PC-9 (cell line): Measurements from ENCODE around the gene RHBDD2. TPM values are rescaled to one million over a fixed set of nuclear protein-coding genes. Genes with fewer than 3 reads are reported as not detected.
"Not testable (repeated sequence)": the region's sequence is repeated elsewhere in the genome, so short reads cannot be mapped to it uniquely, and the experiment has no call there.

Experiments used
- BruUV-seq: library from RNA; stranded (reverse); fragments of 400-500 nt; replicated peaks from 2 replicates; lab custom pipeline; 2021; lab: Mats Ljungman, UMichigan
- CTCF ChIA-PET: fragments of 300-600 bp; sonication (Branson Sonifier 250); formaldehyde crosslinking; loops from one replicate; lab custom pipeline; 2022; ENCODE audit warnings: antibody characterized with exemption; lab: Charles Lee
- POLR2A ChIA-PET: fragments of 300-600 bp; sonication (Branson Sonifier 250); formaldehyde crosslinking; loops from one replicate; lab custom pipeline; 2022; ENCODE audit warnings: antibody characterized with exemption; ENCODE audit not compliant: unreplicated experiment; lab: Charles Lee
- DNase-seq, 2 experiments: peaks; one replicate each; pipeline versions ENCODE4 v3.0.0 to v3.0.0-alpha.2; 2015 to 2022; ENCODE audit warnings: mixed read lengths in 1 of 2
- H2AFZ ChIP-seq: fragments of 200-600 bp; sonication (generic); 2 replicates; pipeline ENCODE4 v1.8.1; 2017; ENCODE audit warnings: antibody characterized with exemption
- H3F3A ChIP-seq: fragments of 200-600 bp; sonication (generic); 2 replicates; pipeline ENCODE4 v1.8.1; 2017; ENCODE audit warnings: antibody characterized with exemption, mild to moderate bottlenecking, low read depth; ENCODE audit not compliant: insufficient read depth
- H3K27ac ChIP-seq: fragments of 200-600 bp; sonication (generic); 2 replicates; pipeline ENCODE4 v1.6.1; 2016; ENCODE audit warnings: mixed run types
- H3K27me3 ChIP-seq: fragments of 200-600 bp; sonication (generic); 2 replicates; pipeline ENCODE4 v1.6.1; 2016; ENCODE audit warnings: low read depth, mixed run types; ENCODE audit not compliant: insufficient read depth
- H3K36me3 ChIP-seq: fragments of 200-600 bp; sonication (generic); 2 replicates; pipeline ENCODE4 v1.6.1; 2016; ENCODE audit warnings: low read depth, mixed run types
- H3K4me1 ChIP-seq: fragments of 200-600 bp; sonication (generic); replicated peaks from 2 replicates; pipeline ENCODE4 v1.6.1; 2016; ENCODE audit warnings: mixed run types; ENCODE audit not compliant: insufficient read depth
- H3K4me2 ChIP-seq: fragments of 200-600 bp; sonication (generic); 2 replicates; pipeline ENCODE4 v1.6.1; 2017; ENCODE audit warnings: mixed run types
- H3K4me3 ChIP-seq: fragments of 200-600 bp; sonication (generic); 2 replicates; pipeline ENCODE4 v1.6.1; 2016; ENCODE audit warnings: mixed run types
- H3K79me2 ChIP-seq: fragments of 200-600 bp; sonication (generic); 2 replicates; pipeline ENCODE4 v1.6.1; 2017; ENCODE audit warnings: low read depth, mixed run types
- H3K9me2 ChIP-seq: fragments of 200-600 bp; sonication (generic); 2 replicates; pipeline ENCODE4 v1.8.1; 2017; ENCODE audit warnings: mild to moderate bottlenecking; ENCODE audit not compliant: insufficient read depth
- H3K9me3 ChIP-seq: fragments of 200-600 bp; sonication (generic); 2 replicates; pipeline ENCODE4 v1.8.1; 2016; ENCODE audit warnings: low read depth; ENCODE audit not compliant: insufficient read depth
- H4K20me1 ChIP-seq: fragments of 200-600 bp; sonication (generic); 2 replicates; pipeline ENCODE4 v1.8.1; 2017; ENCODE audit not compliant: insufficient read depth
- CTCF ChIP-seq: fragments of 200-600 bp; sonication (generic); conservative IDR thresholded peaks from 2 replicates; pipeline ENCODE4 v1.6.1; 2017; ENCODE audit warnings: mixed run types, antibody characterized with exemption, mild to moderate bottlenecking, moderate library complexity
- EZH2 ChIP-seq: fragments of 200-600 bp; sonication (generic); IDR thresholded peaks from 2 replicates; pipeline ENCODE4 v1.8.0; 2017; ENCODE audit warnings: antibody characterized with exemption, low read depth
- intact Hi-C: fragments of 100-400 bp; cut with micrococcal nuclease; formaldehyde crosslinking; loops from one replicate; pipeline ENCODE4 v1.10.0; 2022; ENCODE audit not compliant: unreplicated experiment
- total RNA-seq: library from RNA; stranded (reverse); gene quantifications from 2 replicates; pipeline ENCODE4 v1.2.3, GENCODE V29; 2021

The RHBDD2 gene
- total RNA-seq, 1 experiment from 2014 or later: 71.7 TPM

GRCh38 chr7:75858410-75858809 is 20.4 kb upstream of the RHBDD2 start:
- Histone ChIP-seq H3K27me3 (no peaks in the 10 kb centered on the region), H2AFZ (no peak overlapping the region), H3K4me1 (no peaks in the 10 kb centered on the region), H3K4me2 (no peak overlapping the region), H3K79me2 (no peaks in the 10 kb centered on the region), H3K27ac (no peak overlapping the region), H4K20me1 (no peaks in the 10 kb centered on the region), H3K9me3 (no peaks in the 10 kb centered on the region), H3F3A (no peaks in the 10 kb centered on the region), H3K9me2 (no peaks in the 10 kb centered on the region), H3K36me3 (no peaks in the 10 kb centered on the region), H3K4me3 (no peak overlapping the region)
- no peak for DNase-seq
- ChIA-PET CTCF (no interaction called here), POLR2A (no interaction called here)
- no TSS peak for BruUV-seq
- intact Hi-C loops: no loop called here
- TF ChIP-seq CTCF (no peak), EZH2 (no peak)

GRCh38 chr7:75861636-75862035 is 17.2 kb upstream of the RHBDD2 start:
- Histone ChIP-seq H2AFZ (no peak overlapping the region), H3K4me1 (peaks cover 3% of the 10 kb centered on the region; the same call in 1 of the 2 replicates), H3K9me2 (no peaks in the 10 kb centered on the region), H3F3A (no peaks in the 10 kb centered on the region), H4K20me1 (no peaks in the 10 kb centered on the region), H3K4me2 (no peak overlapping the region), H3K36me3 (no peaks in the 10 kb centered on the region), H3K27me3 (no peaks in the 10 kb centered on the region), H3K79me2 (no peaks in the 10 kb centered on the region), H3K27ac (no peak overlapping the region), H3K9me3 (no peaks in the 10 kb centered on the region), H3K4me3 (no peak overlapping the region)
- CTCF ChIA-PET: no interaction called here
- intact Hi-C loops: no loop called here
- DNase-seq: no peak
- POLR2A ChIA-PET: no interaction called here
- TF ChIP-seq CTCF (no peak), EZH2 (no peak)
- no TSS peak for BruUV-seq

- CTCF ChIA-PET, BruUV-seq: not testable (repeated sequence)
Observed at GRCh38 chr7:75864251-75864650, 14.6 kb upstream of the RHBDD2 start.

GRCh38 chr7:75866114-75866488 is 12.7 kb upstream of the RHBDD2 start:
- Histone ChIP-seq H3K36me3 (no peaks in the 10 kb centered on the region), H3K4me2 (peak overlapping the region; percentile 49), H3K27ac (no peak overlapping the region), H3F3A (no peaks in the 10 kb centered on the region), H3K9me3 (no peaks in the 10 kb centered on the region), H2AFZ (no peak overlapping the region), H3K79me2 (no peaks in the 10 kb centered on the region), H3K4me3 (no peak overlapping the region), H3K27me3 (no peaks in the 10 kb centered on the region), H3K4me1 (peaks cover 13% of the 10 kb centered on the region), H3K9me2 (no peaks in the 10 kb centered on the region), H4K20me1 (no peaks in the 10 kb centered on the region)
- ChIA-PET POLR2A (no interaction called here), CTCF (interaction anchor here (0.6 to 2.4 kb wide), 5 partner anchors 50 to 154 kb away, joined by 3 to 17 read pairs (median 4); no protein-coding TSS in a partner anchor)
- no peak for TF ChIP-seq EZH2
- no peak for TF ChIP-seq CTCF
- no peak for DNase-seq
- no TSS peak for BruUV-seq
- intact Hi-C loops: loop anchor here (1.0 to 5.0 kb wide), 3 partner anchors 49 to 154 kb away; partner anchors contain the start of genes POR and TMEM120A

More at GRCh38 chr7:75864251-75864650, 14.6 kb upstream of the RHBDD2 start:
- H3K9me3 ChIP-seq, H3K79me2 ChIP-seq, H3K4me1 ChIP-seq, H3K27me3 ChIP-seq, H3K36me3 ChIP-seq, intact Hi-C loops, H3F3A ChIP-seq, DNase-seq, H3K4me3 ChIP-seq, H3K4me2 ChIP-seq, H3K9me2 ChIP-seq, H4K20me1 ChIP-seq, H3K27ac ChIP-seq, H2AFZ ChIP-seq: not testable (repeated sequence)
- POLR2A ChIA-PET: interaction anchor here (0.6 to 0.7 kb wide), 2 partner anchors 46 to 118 kb away, joined by 7 to 18 read pairs; no protein-coding TSS in a partner anchor
